HepG2 (cell line): ENCODE results near the gene ELOVL6. TPM values are rescaled to one million over a fixed set of nuclear protein-coding genes. Genes with fewer than 3 reads are reported as not detected.
"Not testable (repeated sequence)": the region's sequence is repeated elsewhere in the genome, so short reads cannot be mapped to it uniquely, and the experiment has no call there.

Source experiments
- ATAC-seq: fragments of 200-7000 bp; cut with Tn5 transposase; 3 replicates; pipeline ENCODE4 v1.9.1; 2020; ENCODE audit warnings: mild to moderate bottlenecking, moderate library complexity
- BruUV-seq: library from RNA; stranded (reverse); fragments of 400-500 nt; replicated peaks from 2 replicates; lab custom pipeline; 2021; lab: Mats Ljungman, UMichigan
- CTCF ChIA-PET: fragments of 300-600 bp; formaldehyde crosslinking; extraction: SDS; loops from one replicate; lab custom pipeline; 2021; ENCODE audit warnings: low total read pairs, inconsistent platforms, low intra/inter-chr PET ratio; lab: Yijun Ruan, JAX
- POLR2A ChIA-PET: fragments of 350-600 bp; sonication (Branson Sonifier 250); formaldehyde crosslinking; loops from one replicate; lab custom pipeline; 2020; ENCODE audit warnings: antibody characterized with exemption, inconsistent platforms; lab: Yijun Ruan, JAX
- DNase-seq: peaks from one replicate; pipeline ENCODE4 v3.0.0-alpha.2; 2015; ENCODE audit warnings: low spot score
- FAIRE-seq: peaks from 3 replicates; lab custom pipeline; 2011; peaks lifted over from hg19 to GRCh38; lab: Jason Lieb, UNC
- H2AFZ ChIP-seq: one replicate; pipeline ENCODE4 v1.6.1; 2011; ENCODE audit warnings: low read length, inconsistent platforms
- H3K27ac ChIP-seq: fragments of 300-600 bp; 3 replicates; pipeline ENCODE4 v1.8.0; 2011; ENCODE audit warnings: mixed run types, mild to moderate bottlenecking, mixed read lengths, low read length, inconsistent platforms; ENCODE audit not compliant: insufficient read depth; ENCODE audit errors: extremely low read length
- H3K27me3 ChIP-seq, 2 experiments: fragments of 200-600 bp in 1 of 2; 2 replicates in 1 of 2; 3 replicates in 1 of 2; pipeline versions ENCODE4 v1.6.0 to v1.8.0; 2011; ENCODE audit warnings: low read length in 2 of 2, mild to moderate bottlenecking in 2 of 2, moderate library complexity in 2 of 2, inconsistent platforms in 1 of 2; ENCODE audit not compliant: insufficient read depth in 2 of 2, control insufficient read depth in 1 of 2
- H3K36me3 ChIP-seq, 2 experiments: fragments of 200-600 bp in 1 of 2; replicated peaks in 1 of 2; 2 replicates in 1 of 2; 3 replicates in 1 of 2; pipeline versions ENCODE4 v1.5.1 to v1.8.0; 2011; ENCODE audit warnings: low read length in 2 of 2, inconsistent platforms in 1 of 2; ENCODE audit not compliant: insufficient read depth in 2 of 2, control insufficient read depth in 1 of 2
- H3K4me1 ChIP-seq: 2 replicates; pipeline ENCODE4 v1.5.1; 2012; ENCODE audit warnings: low read length, inconsistent platforms; ENCODE audit not compliant: insufficient read depth
- H3K4me2 ChIP-seq: 2 replicates; pipeline ENCODE4 v1.6.0; 2011; ENCODE audit warnings: low read depth, low read length, inconsistent platforms
- H3K4me3 ChIP-seq, 3 experiments: fragments of 200-600 bp in 1 of 3; sonication (generic), shearing (Covaris generic) in 1 of 3; replicated peaks in 1 of 3; 2 replicates each; pipeline ENCODE4 v1.5.1; 2011 to 2016; ENCODE audit warnings: low read length in 3 of 3, inconsistent platforms in 2 of 3, low read depth in 2 of 3, mild to moderate bottlenecking in 2 of 3, control low read depth in 1 of 3, mixed read lengths in 1 of 3; ENCODE audit not compliant: insufficient read depth in 1 of 3
- H3K79me2 ChIP-seq: one replicate; pipeline ENCODE4 v1.6.1; 2011; ENCODE audit warnings: low read length, inconsistent platforms; ENCODE audit not compliant: insufficient read depth
- H3K9ac ChIP-seq: 2 replicates; pipeline ENCODE4 v1.6.0; 2011; ENCODE audit warnings: mild to moderate bottlenecking, low read depth, low read length, inconsistent platforms; ENCODE audit not compliant: insufficient read depth
- H3K9me3 ChIP-seq: 2 replicates; pipeline ENCODE4 v1.5.1; 2012; ENCODE audit warnings: mild to moderate bottlenecking, low read length
- H4K20me1 ChIP-seq: 2 replicates; pipeline ENCODE4 v1.6.0; 2011; ENCODE audit warnings: inconsistent platforms, mild to moderate bottlenecking, low read length, moderate library complexity; ENCODE audit not compliant: insufficient read depth
- ATF5 ChIP-seq: sonication (generic); formaldehyde crosslinking; IDR thresholded peaks from 2 replicates; pipeline ENCODE4 v1.4.0; 2020; ENCODE audit warnings: mild to moderate bottlenecking, low read depth, missing genetic modification reagents
- EP300 ChIP-seq, 3 experiments: sonication (generic) in 1 of 3; formaldehyde crosslinking in 1 of 3; IDR thresholded peaks; 2 replicates each; pipeline versions ENCODE4 v1.5.1 to v1.6.1; 2011 to 2020; ENCODE audit warnings: low read depth in 2 of 3, low read length in 2 of 3, borderline replicate concordance in 1 of 3, improper control_type of control experiment in 1 of 3, mild to moderate bottlenecking in 1 of 3, missing genetic modification reagents in 1 of 3, moderate library complexity in 1 of 3
- NKX3-1 ChIP-seq: sonication (generic); formaldehyde crosslinking; IDR thresholded peaks from 2 replicates; pipeline ENCODE4 v1.5.0; 2020; ENCODE audit warnings: missing genetic modification reagents
- ZNF747 ChIP-seq: sonication (generic); formaldehyde crosslinking; IDR thresholded peaks from 2 replicates; pipeline ENCODE4 v1.8.1; 2023; ENCODE audit warnings: missing genetic modification reagents, mild to moderate bottlenecking, borderline replicate concordance
- WGBS: methylation state at CpG from one replicate; pipeline ENCODE4 v1.1.6; 2017; ENCODE audit warnings: low lambda C conversion rate; 5-methylcytosine and 5-hydroxymethylcytosine counted together
- in situ Hi-C: cut with HindIII; loops from 2 replicates; pipeline ENCODE4 v1.10.0; 2017; ENCODE audit warnings: low pct_unique_long_range_greater_than_20kb; ENCODE audit not compliant: extremely low pct_ligation_motif_present
- intact Hi-C: fragments of 100-400 bp; cut with micrococcal nuclease; formaldehyde crosslinking; loops from one replicate; pipeline ENCODE4 v1.10.0; 2022; ENCODE audit not compliant: unreplicated experiment
- polyA plus RNA-seq, 8 experiments: library from polyadenylated mRNA; depleted of rRNA in 3 of 8; stranded (reverse) in 7 of 8; unstranded in 1 of 8; fragments of >200 nt; fragmentation: Illumina TruSeq in 4 of 8; extraction: Trizol in 4 of 8; gene quantifications; 2 replicates each; pipeline versions ENCODE4 v1.2.1 to v1.2.3, GENCODE V29; 2011 to 2016; ENCODE audit warnings: low read depth in 4 of 8, missing spikeins in 1 of 8, mixed read lengths in 1 of 8; ENCODE audit not compliant: insufficient read depth in 1 of 8
- total RNA-seq, 5 experiments: library from RNA; depleted of rRNA; stranded (reverse); fragments of >200 nt; fragmentation: Illumina TruSeq; extraction: Trizol; gene quantifications; 2 replicates each; pipeline ENCODE4 v1.2.3, GENCODE V29; 2016; ENCODE audit warnings: low read depth in 1 of 5
- TF ChIP-seq, protein P1 (sequence below): sonication (generic); formaldehyde crosslinking; IDR thresholded peaks from 2 replicates; pipeline ENCODE4 v1.5.0; 2020; ENCODE audit warnings: mild to moderate bottlenecking, missing genetic modification reagents

The ELOVL6 gene
- total and polyA plus RNA-seq, 2 of the 13 experiments (the other 11 are each of a cell fraction or from before 2014, with no cell fraction given), result 14.1 to 23.2 TPM

DNA sequence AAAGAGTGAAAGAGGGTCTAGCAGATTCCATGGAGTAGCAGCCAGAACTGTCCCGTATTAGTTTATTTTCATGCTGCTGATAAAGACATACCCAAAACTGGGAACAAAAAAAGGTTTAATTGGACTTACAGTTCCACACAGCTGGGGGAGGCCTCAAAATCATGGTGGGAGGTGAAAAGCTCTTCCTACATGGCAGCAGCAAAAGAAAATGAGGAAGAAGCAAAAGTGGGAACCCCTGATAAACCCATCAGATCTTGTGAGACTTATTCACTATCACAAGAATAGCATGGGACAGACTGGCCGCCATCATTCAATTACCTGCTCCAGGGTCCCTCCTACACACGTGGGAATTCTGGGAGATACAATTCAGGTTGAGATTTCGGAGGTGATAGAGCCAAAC lies 18.8 kb upstream of the ELOVL6 start:
- H3K9ac ChIP-seq, H3K4me1 ChIP-seq, CTCF ChIA-PET, H3K27me3 ChIP-seq, DNase-seq, FAIRE-seq, BruUV-seq, H3K36me3 ChIP-seq, POLR2A ChIA-PET, in situ Hi-C loops, H4K20me1 ChIP-seq, H3K9me3 ChIP-seq, H2AFZ ChIP-seq, H3K4me3 ChIP-seq, intact Hi-C loops, ATAC-seq, H3K79me2 ChIP-seq, H3K27ac ChIP-seq, H3K4me2 ChIP-seq: not testable (repeated sequence)
- WGBS, result 30% methylated on average over 4 of the region's 4 CpGs

- CTCF ChIA-PET, result no interaction called here
- TF ChIP-seq ATF5 (CRISPR knock-in tag) (no peak), NKX3-1 (CRISPR knock-in tag) (no peak), ZNF747 (CRISPR knock-in tag) (no peak), EP300 (IDR thresholded peaks at IDR 0.05; ENCODE audit: low read depth in 2 of 2, low read length in 2 of 2) (no peak), EP300 (CRISPR knock-in tag; IDR thresholded peaks at IDR 0.05; ENCODE audit: borderline replicate concordance) (no peak)
- TF ChIP-seq, protein P1, sequence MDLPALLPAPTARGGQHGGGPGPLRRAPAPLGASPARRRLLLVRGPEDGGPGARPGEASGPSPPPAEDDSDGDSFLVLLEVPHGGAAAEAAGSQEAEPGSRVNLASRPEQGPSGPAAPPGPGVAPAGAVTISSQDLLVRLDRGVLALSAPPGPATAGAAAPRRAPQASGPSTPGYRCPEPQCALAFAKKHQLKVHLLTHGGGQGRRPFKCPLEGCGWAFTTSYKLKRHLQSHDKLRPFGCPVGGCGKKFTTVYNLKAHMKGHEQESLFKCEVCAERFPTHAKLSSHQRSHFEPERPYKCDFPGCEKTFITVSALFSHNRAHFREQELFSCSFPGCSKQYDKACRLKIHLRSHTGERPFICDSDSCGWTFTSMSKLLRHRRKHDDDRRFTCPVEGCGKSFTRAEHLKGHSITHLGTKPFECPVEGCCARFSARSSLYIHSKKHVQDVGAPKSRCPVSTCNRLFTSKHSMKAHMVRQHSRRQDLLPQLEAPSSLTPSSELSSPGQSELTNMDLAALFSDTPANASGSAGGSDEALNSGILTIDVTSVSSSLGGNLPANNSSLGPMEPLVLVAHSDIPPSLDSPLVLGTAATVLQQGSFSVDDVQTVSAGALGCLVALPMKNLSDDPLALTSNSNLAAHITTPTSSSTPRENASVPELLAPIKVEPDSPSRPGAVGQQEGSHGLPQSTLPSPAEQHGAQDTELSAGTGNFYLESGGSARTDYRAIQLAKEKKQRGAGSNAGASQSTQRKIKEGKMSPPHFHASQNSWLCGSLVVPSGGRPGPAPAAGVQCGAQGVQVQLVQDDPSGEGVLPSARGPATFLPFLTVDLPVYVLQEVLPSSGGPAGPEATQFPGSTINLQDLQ (CRISPR knock-in tag), result no peak
- TF ChIP-seq, all 625 proteins: peak for 0
- Histone ChIP-seq H3K36me3 (no peaks in the 10 kb centered on the region), H2AFZ (no peak overlapping the region), H3K27ac (no peak overlapping the region), H3K9me3 (no peaks in the 10 kb centered on the region), H3K4me1 (no peaks in the 10 kb centered on the region), H4K20me1 (no peaks in the 10 kb centered on the region), H3K79me2 (no peaks in the 10 kb centered on the region), H3K4me3 (no peak overlapping the region), H3K9ac (no peak overlapping the region), H3K4me2 (no peak overlapping the region), H3K27me3 (no peaks in the 10 kb centered on the region)
- DNase-seq (no peak), ATAC-seq (no peak), FAIRE-seq (no peak)
- POLR2A ChIA-PET, result no interaction called here
- in situ Hi-C loops, result no loop called here
- no TSS peak for BruUV-seq
- WGBS, result 42% methylated on average over 6 of the region's 6 CpGs
- intact Hi-C loops, result no loop called here
These were observed 17.7 kb upstream of the ELOVL6 start for GRCh38 chr4:110216129-110216528.
